ENCODE measurements around the gene SH3TC1.

Gene SH3TC1

GRCh38 chr4:8180310-8181093, 18.6 kb upstream of the SH3TC1 start:
- DNase-seq (ENCODE audit: insufficient read length, low spot score) (no peak), FAIRE-seq (peak; percentile 96)

- no peak for DNase-seq (ENCODE audit: insufficient read length, low spot score)
Observed at GRCh38 chr4:8181119-8181518, 18.0 kb upstream of the SH3TC1 start.

DNA sequence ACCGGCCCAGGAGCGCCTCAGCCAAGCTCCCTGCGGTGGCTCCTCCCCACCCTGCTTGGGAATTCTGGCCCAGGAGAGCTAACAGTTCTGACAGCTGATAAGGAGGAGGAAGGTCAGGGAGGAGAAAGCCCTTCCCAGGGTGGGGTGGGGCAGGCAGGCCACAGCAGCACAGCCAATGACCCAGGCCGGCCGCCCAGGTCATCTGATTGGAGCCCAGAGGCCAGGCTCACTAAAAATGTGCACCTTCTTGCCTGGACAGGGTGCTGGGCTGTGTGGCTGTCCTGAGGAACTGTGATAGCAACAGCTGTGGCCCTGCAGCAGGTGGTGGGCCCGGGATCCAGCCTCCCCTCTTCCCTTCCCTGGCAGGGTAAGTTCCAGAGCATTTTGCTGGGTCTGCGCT, 17.2 kb upstream of the SH3TC1 start:
- FAIRE-seq (no peak), DNase-seq (ENCODE audit: insufficient read length, low spot score) (no peak)

More at GRCh38 chr4:8181119-8181518, 18.0 kb upstream of the SH3TC1 start:
- FAIRE-seq: no peak

GRCh38 chr4:8182294-8182693, 16.8 kb upstream of the SH3TC1 start:
- FAIRE-seq (no peak), DNase-seq (ENCODE audit: insufficient read length, low spot score) (no peak)

DNA sequence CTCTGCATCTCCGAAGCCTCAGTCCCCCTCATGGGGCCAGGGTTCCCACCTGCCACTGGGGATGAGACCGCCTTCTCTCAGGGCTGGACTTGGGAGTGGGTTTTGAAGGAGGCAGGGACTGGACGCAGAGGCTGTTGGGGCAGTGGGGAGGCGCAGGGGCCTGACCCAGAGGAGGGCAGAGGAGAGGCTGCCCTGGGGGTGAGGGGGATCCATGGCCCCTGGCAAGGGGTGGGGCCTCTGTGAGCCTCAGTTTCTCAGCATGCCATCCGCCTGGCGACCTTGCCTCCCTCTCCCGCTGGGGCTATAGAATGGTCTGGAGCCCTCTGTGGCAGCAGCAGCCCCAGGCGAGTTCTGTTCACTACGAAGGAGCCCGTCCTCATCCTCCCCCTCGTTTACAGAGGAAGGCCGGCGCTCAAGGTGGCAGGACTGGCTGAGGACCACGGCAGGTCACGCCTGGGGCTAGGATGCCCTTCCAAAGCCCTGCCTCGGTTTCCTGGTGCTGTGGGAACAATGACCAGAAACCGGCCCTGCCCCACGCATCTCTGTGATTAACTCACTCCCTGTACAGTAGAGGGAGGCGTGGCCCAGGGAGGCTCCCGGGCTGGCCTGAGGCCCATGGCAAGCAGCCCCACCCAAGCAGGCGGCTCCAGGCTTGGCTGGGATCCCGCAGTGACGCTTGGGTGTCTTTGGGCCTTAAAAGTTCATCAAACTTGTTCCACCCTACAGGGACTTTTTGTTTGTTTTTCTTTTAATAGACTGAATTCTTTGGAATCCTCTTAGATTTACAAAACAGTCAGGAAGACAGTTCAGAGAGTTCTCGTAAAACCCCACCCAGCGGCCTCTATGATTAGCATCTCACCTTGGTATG, 16.0 kb upstream of the SH3TC1 start:
- FAIRE-seq (peak; percentile 36), DNase-seq (ENCODE audit: insufficient read length, low spot score) (peak; percentile 86)

DNA sequence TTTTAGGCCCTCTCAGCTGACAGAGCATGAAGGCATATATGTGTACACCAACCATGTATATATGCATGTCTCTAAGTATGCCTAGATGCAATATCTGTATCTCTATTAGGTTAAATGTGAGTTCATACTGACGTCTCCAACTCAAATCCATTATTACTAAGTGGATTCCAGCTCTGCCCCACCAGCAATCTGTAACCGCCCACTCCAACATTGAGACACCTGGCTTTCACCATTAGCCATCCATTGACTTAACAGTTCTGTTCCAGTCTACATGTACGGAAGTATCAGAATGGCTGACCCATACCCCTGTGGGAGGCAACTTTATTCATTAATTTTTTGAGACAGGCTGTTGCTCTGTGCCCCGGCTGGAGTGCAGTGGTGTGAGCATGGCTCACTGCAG, 15.0 kb upstream of the SH3TC1 start:
- FAIRE-seq: peak; percentile 73
- DNase-seq (ENCODE audit: insufficient read length, low spot score): no peak

DNA sequence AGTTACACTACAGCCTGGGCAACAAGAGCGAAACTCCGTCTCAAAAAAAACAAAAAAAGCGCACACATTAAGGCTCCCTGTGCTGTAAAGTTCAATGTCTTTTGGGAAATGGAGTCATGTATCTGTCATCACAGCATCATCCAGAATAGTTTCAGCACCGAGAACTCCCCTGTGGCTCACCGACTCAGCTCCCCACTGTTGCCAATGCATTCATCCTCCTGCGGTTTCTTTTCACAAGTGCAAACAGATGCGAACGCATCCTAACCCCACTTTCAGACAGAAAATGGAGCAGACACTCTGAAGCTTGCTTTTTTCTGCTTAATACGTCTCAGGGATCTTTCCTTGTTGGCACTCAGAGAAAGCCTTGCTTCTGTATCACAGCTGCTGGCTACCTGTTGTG, 13.8 kb upstream of the SH3TC1 start:
- no peak for FAIRE-seq
- no peak for DNase-seq (ENCODE audit: insufficient read length, low spot score)

DNA sequence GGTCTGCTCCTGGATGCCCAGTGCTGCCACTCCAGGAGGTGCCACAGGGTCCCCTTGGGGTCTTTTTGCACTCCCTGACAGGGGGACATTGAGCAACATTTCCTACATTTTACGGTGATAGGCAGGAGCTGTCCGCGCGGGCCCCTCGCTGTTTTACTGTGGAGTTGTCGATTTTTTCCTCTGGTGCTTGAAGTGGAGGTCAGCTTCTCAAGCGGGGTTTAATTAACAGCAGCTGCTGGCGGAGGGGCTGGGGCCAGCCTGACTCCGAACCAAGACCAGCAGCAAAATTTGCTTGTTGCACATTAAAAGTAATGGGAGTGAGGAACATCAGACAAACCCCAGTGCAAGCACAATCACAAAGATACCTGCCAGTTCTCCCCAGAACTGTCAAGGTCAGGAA, 13.2 kb upstream of the SH3TC1 start:
- FAIRE-seq: no peak
- no peak for DNase-seq (ENCODE audit: insufficient read length, low spot score)

DNA sequence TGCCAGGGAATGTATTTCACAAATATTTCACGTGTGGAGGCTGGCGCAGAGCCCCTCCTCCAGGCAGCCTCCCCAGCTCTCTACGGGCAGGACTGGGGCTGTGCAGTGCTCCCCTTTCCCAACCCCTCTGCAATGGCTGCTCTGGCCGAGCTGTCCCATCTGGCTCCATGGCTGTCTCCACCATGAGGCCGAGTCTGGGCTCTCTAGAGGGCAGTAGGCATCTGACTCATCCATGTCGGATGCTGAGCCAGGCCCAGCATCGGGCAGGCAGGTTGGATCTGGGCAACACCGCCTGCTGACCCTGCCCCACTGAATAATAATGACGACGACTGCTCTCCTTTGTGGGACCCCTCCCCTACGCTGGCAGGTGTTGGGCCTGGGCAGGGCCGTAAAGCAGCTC, 11.0 kb upstream of the SH3TC1 start:
- DNase-seq (ENCODE audit: insufficient read length, low spot score): no peak
- peak; percentile 70 for FAIRE-seq

GRCh38 chr4:8188743-8189550, 10.1 kb upstream of the SH3TC1 start:
- DNase-seq (ENCODE audit: insufficient read length, low spot score) (no peak), FAIRE-seq (no peak)

DNA sequence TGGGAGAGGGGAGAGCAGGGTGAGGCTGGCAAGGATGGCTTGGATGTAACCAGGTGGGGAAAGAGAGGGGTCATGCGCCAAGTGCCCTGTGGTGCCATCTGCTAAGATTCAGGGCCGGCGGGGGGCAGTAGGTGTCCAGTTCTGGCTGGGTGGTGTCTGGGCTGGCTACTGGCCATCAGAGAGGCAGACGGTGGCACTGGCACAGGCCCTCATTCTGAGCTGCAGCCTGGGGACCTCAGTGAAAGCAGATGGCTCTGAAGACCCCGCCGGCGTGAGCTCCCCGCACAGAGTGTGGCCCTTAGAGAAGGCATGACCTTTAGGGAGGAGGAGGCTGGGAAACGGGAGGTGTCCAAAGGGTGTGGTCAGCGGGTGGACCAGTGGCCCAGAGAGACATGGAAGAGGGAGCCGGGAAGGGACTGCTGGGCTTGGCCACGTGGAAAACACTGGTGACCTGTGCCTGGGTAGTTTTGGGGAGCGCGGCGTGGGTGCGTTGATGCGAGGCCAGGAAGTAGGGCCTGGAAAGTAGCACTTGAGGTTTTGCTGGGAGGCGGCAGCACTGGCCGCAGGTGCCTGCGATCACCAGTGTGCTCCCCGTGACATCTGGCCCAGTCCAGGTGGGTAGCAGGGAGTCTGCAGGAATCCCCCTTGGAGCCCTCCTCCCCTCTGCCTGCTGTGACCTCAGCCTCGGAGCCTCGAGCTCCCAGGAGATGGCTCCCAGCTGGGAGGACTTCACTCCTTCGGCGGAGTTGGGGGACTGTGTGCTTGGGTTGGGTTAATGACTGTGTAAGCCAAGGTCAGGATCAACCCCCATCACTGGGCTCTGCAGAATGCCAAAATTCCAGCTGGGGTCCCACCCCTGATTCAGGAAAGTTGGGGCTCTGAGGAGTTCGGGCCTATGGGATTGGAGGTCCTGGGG, 9.3 kb upstream of the SH3TC1 start:
- no peak for DNase-seq (ENCODE audit: insufficient read length, low spot score)
- FAIRE-seq: no peak

DNA sequence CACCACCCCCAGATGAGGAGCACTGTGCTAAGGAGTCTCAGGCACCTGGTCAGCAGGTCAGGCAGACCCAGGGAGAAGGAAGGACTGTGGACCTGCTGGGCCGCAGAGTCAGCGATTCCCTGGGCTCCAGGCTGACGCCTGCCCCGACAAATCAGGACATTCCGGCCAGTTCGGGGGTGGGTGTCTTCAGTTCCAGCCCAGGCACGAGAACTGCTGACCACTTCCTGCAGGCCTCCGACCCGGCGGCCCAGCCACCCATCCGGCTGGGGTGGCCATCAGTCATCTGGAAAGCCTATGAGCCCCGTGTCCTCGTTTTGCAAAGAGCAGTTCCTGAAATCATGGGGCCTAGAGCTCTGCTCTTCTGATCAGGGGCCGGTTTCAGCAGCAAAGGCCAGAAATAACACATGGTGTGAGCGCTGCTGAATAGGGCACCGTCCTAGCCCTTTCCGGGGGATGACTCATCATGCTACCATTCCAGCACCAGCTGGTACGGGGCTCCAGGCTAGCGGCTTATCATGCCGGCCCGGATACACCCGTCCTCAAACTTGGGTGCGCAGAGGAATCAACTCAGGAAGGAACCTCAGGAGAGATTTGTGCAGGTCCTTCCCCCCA, 7.8 kb upstream of the SH3TC1 start:
- FAIRE-seq: peak; percentile 88
- DNase-seq (ENCODE audit: insufficient read length, low spot score): peak; percentile 82

GRCh38 chr4:8192748-8193738, 6.0 kb upstream of the SH3TC1 start:
- FAIRE-seq (peak; percentile 86), DNase-seq (ENCODE audit: insufficient read length, low spot score) (no peak)

DNA sequence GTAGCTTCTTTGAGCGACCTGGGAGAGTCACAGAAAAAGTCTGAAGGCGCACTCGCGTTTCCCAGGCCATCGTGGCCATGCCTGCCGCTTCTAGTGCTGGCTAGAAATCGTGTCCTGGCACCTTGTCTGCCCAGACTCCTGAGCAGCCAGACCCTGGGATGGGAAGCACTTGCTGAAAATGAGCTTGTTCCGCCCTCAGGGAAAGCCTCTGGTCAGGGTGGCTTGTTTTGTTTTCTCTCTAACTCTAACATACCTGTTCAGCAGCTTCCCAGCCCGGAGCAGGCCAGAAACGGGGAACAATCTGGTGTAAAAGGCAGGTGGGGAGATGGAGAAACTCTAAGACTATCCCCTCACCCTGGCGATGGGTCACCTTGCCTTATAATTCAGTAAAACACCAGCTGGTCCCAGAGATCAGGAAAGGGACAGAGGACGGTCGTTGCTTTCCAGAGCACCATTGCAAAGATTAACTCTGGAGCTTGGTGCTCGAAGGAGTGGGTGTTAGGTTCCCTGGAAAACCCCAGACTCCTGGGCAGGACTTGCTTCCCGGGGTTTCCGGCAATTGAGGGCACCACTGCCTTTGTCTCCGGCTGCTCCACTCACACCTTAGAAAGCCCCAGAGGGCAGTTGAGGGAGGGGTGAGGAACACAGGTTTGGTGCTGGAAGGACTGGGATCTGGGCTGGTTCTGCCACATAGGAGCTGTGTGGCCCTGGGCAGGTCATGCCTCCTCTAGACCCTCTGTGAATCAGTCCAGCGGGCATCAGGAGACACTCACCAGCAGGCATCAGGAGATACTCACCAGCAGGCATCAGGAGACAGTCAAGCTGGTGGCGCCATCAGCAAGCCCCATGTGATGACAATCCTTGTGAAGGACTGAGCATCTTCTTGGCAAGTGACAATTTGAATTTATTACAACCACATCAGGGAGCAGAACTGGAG, 4.5 kb upstream of the SH3TC1 start:
- DNase-seq (ENCODE audit: insufficient read length, low spot score): no peak
- no peak for FAIRE-seq

GRCh38 chr4:8195431-8195830, 3.7 kb upstream of the SH3TC1 start:
- FAIRE-seq (no peak), DNase-seq (ENCODE audit: insufficient read length, low spot score) (no peak)

DNA sequence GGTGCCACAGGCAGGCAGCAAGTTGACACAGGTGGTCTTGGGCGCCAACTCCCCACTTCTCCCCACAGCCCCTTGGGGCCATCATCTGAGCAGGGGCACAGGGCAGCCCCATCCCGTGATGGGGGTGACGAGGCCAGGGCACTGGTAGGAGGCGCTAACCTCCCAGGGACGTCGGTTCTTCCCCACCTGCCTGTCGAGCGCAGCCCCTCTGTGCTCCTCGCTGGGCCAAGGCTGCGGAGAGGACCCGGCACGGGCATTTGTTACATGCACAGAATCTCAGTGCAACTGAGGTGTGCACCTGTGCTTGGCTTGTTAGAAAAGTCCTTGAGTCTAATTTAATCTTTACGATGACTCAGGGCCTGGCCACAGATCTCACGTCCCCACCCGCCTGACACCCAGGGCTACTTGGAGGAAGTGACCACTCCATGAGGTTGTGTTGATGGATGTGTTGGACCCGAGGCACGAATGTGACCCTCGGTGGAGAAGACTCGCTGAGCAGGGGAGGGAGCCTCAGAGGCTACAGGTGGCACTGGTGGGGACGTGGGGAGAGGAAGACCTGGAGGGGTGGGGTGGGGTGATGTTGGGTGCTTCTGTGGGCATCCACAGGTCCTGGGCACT, 3.1 kb upstream of the SH3TC1 start:
- FAIRE-seq (no peak), DNase-seq (ENCODE audit: insufficient read length, low spot score) (no peak)

- FAIRE-seq (no peak), DNase-seq (ENCODE audit: insufficient read length, low spot score) (no peak)
Observed at GRCh38 chr4:8197521-8197920, 1.6 kb upstream of the SH3TC1 start.
